D721Med (cell line): Measurements from ENCODE around the gene ZNF25.
"Not testable (repeated sequence)": the region's sequence is repeated elsewhere in the genome, so short reads cannot be mapped to it uniquely, and the experiment has no call there.

Source experiments
- DNase-seq: peaks from one replicate; pipeline ENCODE4 v3.0.0; 2011; ENCODE audit warnings: low spot score; ENCODE audit not compliant: insufficient read length
- FAIRE-seq: peaks from 2 replicates; lab custom pipeline; 2011; peaks lifted over from hg19 to GRCh38; lab: Jason Lieb, UNC
- CTCF ChIP-seq: IDR thresholded peaks from 2 replicates; pipeline ENCODE4 v1.5.1; 2012; ENCODE audit warnings: mild to moderate bottlenecking, control low read depth; ENCODE audit not compliant: insufficient read depth; ENCODE audit errors: missing control alignments

The ZNF25 gene

GRCh38 chr10:37948210-37948609 is 28.2 kb downstream of the ZNF25 start:
- FAIRE-seq (no peak), DNase-seq (no peak)
- no peak for TF ChIP-seq CTCF

- FAIRE-seq = no peak
- DNase-seq = no peak
- TF ChIP-seq CTCF = no peak
Measured at GRCh38 chr10:37947526-37947925, 28.9 kb downstream of the ZNF25 start.

GRCh38 chr10:37937864-37938263 is 38.6 kb downstream of the ZNF25 start:
- FAIRE-seq (no peak), DNase-seq (no peak)
- TF ChIP-seq CTCF = no peak

GRCh38 chr10:37934791-37935190 is 41.7 kb downstream of the ZNF25 start:
- TF ChIP-seq CTCF = no peak

GRCh38 chr10:37930423-37930822 is 46.0 kb downstream of the ZNF25 start:
- FAIRE-seq (no peak), DNase-seq (no peak)
- no peak for TF ChIP-seq CTCF

More at GRCh38 chr10:37934791-37935190, 41.7 kb downstream of the ZNF25 start:
- no peak for FAIRE-seq
- DNase-seq = no peak

- FAIRE-seq, DNase-seq: not testable (repeated sequence)
Measured at GRCh38 chr10:37908165-37908564, 68.3 kb downstream of the ZNF25 start.

GRCh38 chr10:37906382-37906781 is 70.1 kb downstream of the ZNF25 start:
- FAIRE-seq = no peak
- no peak for DNase-seq
- TF ChIP-seq CTCF = no peak
